ENCODE measurements around the gene ADARB2.

Gene ADARB2

GRCh38 chr10:1608851-1609647 lies 128.3 kb downstream of the ADARB2 start:
- DNase-seq = no peak

GRCh38 chr10:1608408-1608807 lies 128.9 kb downstream of the ADARB2 start:
- no peak for DNase-seq

GRCh38 chr10:1607466-1607865 lies 129.9 kb downstream of the ADARB2 start:
- no peak for DNase-seq

GRCh38 chr10:1605999-1606940 lies 131.1 kb downstream of the ADARB2 start:
- no peak for DNase-seq

- DNase-seq = no peak
Observed at GRCh38 chr10:1605121-1605520, 132.2 kb downstream of the ADARB2 start.

- DNase-seq = no peak
Observed at GRCh38 chr10:1604246-1604645, 133.1 kb downstream of the ADARB2 start.

- no peak for DNase-seq
Observed at GRCh38 chr10:1603181-1603580, 134.1 kb downstream of the ADARB2 start.

- DNase-seq = no peak
Observed at GRCh38 chr10:1602037-1602484, 135.3 kb downstream of the ADARB2 start.

- DNase-seq = no peak
Observed at GRCh38 chr10:1601406-1601805, 135.9 kb downstream of the ADARB2 start.

GRCh38 chr10:1600861-1601260 lies 136.5 kb downstream of the ADARB2 start:
- no peak for DNase-seq

GRCh38 chr10:1598393-1599153 lies 138.8 kb downstream of the ADARB2 start:
- no peak for DNase-seq

GRCh38 chr10:1597370-1598146 lies 139.8 kb downstream of the ADARB2 start:
- no peak for DNase-seq

- no peak for DNase-seq
Observed at GRCh38 chr10:1596482-1597099, 140.7 kb downstream of the ADARB2 start.

- DNase-seq = no peak
Observed at GRCh38 chr10:1595726-1596125, 141.6 kb downstream of the ADARB2 start.

GRCh38 chr10:1595242-1595600 lies 142.1 kb downstream of the ADARB2 start:
- DNase-seq = no peak

- DNase-seq = no peak
Observed at GRCh38 chr10:1594372-1595241, 142.7 kb downstream of the ADARB2 start.

- no peak for DNase-seq
Observed at GRCh38 chr10:1591742-1592141, 145.6 kb downstream of the ADARB2 start.

GRCh38 chr10:1591045-1591444 lies 146.3 kb downstream of the ADARB2 start:
- no peak for DNase-seq

GRCh38 chr10:1589257-1589656 lies 148.1 kb downstream of the ADARB2 start:
- no peak for DNase-seq

GRCh38 chr10:1582739-1583138 lies 154.6 kb downstream of the ADARB2 start:
- no peak for DNase-seq

- DNase-seq = no peak
Observed at GRCh38 chr10:1581189-1581588, 156.1 kb downstream of the ADARB2 start.

Data from NCI-H69 (cell line).